ENCODE measurements around the gene COL18A1.

GRCh38 chr21:45381036-45381787, 23.8 kb upstream of the COL18A1 start:
- TF ChIP-seq CTCF (IDR thresholded peaks at IDR 0.05 in 4 of 5, conservative IDR thresholded peaks at IDR 0.05 in 1 of 5) (no peak), POLR2A (IDR thresholded peaks at IDR 0.05) (no peak)
